ENCODE data around the gene ZNF664.
A peak's percentile ranks its signal among the peaks of the same experiment; 100 is the strongest.

DNA sequence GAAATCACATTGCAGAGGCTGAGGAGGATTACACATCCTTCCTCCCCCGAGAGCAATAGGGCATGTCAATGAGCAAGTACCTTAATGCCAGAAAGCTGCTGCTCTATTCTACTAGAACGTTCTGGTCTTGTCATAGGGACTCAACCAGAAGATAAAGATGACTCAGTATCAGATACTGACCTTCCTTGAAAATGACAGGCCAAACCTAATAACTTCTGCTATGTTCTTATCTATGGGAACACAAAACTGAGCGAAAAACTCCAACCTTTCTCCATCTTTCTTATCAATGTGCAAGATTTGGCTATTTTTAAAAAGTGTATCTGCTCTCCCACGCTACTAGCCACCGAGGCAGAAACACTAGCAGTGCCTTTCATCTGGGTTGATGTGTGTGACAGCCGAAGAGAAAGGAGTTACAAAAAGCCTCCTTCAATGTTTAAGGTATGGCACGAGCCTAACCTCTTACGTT lies 5.9 kb upstream of the ZNF664 start:
- TF ChIP-seq, protein P1, sequence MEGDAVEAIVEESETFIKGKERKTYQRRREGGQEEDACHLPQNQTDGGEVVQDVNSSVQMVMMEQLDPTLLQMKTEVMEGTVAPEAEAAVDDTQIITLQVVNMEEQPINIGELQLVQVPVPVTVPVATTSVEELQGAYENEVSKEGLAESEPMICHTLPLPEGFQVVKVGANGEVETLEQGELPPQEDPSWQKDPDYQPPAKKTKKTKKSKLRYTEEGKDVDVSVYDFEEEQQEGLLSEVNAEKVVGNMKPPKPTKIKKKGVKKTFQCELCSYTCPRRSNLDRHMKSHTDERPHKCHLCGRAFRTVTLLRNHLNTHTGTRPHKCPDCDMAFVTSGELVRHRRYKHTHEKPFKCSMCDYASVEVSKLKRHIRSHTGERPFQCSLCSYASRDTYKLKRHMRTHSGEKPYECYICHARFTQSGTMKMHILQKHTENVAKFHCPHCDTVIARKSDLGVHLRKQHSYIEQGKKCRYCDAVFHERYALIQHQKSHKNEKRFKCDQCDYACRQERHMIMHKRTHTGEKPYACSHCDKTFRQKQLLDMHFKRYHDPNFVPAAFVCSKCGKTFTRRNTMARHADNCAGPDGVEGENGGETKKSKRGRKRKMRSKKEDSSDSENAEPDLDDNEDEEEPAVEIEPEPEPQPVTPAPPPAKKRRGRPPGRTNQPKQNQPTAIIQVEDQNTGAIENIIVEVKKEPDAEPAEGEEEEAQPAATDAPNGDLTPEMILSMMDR (IDR thresholded peaks at IDR 0.05; ENCODE audit: control extremely low read depth in 1 of 3, insufficient read depth in 1 of 3, low read depth in 1 of 3, low read length in 3 of 3), result no peak
- TF ChIP-seq POLR2AphosphoS5 (IDR thresholded peaks at IDR 0.05; ENCODE audit: low read depth, low read length) (no peak), JUND (IDR thresholded peaks at IDR 0.05; ENCODE audit: low read length) (no peak), CHD1 (IDR thresholded peaks at IDR 0.05; ENCODE audit: low read depth, low read length) (no peak), POLR2A (IDR thresholded peaks at IDR 0.05; ENCODE audit: control extremely low read depth in 1 of 2, low read depth in 2 of 2, low read length in 2 of 2) (no peak), YY1 (IDR thresholded peaks at IDR 0.05; ENCODE audit: low read depth, low read length) (no peak), RFX5 (IDR thresholded peaks at IDR 0.05; ENCODE audit: borderline replicate concordance, low read depth, low read length) (no peak), FOSL1 (IDR thresholded peaks at IDR 0.05; ENCODE audit: insufficient read depth, low read depth, low read length) (no peak), SRF (IDR thresholded peaks at IDR 0.05; ENCODE audit: low read depth, low read length) (no peak), RAD21 (IDR thresholded peaks at IDR 0.05 in 1 of 2, conservative IDR thresholded peaks at IDR 0.05 in 1 of 2; ENCODE audit: low read depth in 2 of 2, low read length in 2 of 2) (no peak), EZH2 (IDR thresholded peaks at IDR 0.05; ENCODE audit: low read depth, low read length, severe bottlenecking) (peak; percentile 26), ATF2 (IDR thresholded peaks at IDR 0.05; ENCODE audit: low read length) (no peak), MAX (IDR thresholded peaks at IDR 0.05) (no peak)
- TF ChIP-seq, protein P2, sequence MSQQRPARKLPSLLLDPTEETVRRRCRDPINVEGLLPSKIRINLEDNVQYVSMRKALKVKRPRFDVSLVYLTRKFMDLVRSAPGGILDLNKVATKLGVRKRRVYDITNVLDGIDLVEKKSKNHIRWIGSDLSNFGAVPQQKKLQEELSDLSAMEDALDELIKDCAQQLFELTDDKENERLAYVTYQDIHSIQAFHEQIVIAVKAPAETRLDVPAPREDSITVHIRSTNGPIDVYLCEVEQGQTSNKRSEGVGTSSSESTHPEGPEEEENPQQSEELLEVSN (IDR thresholded peaks at IDR 0.05), result no peak
